Measurements from ENCODE around the gene QRICH2. TPM values are rescaled to one million over a fixed set of nuclear protein-coding genes. Genes with fewer than 3 reads are reported as not detected.

Gene QRICH2
- total RNA-seq, 4 donors from 2014 or later = 1.2 to 1.8 (median 1.6) TPM

Small RNA genes within 50 kb of the gene (small RNA-seq; reads per million reads assigned to genes)
- gene RF00019 = not detected
- gene RNU6-24P = not detected

Other genes with a start within 250 kb of the QRICH2 start
- gene SRP68, start 235.8 kb downstream of the QRICH2 start, total RNA-seq = 10 to 100 TPM; 42.3 to 62.0 (median 49.6) TPM
- gene GALR2, start 233.5 kb downstream of the QRICH2 start, total RNA-seq = under 1 TPM in 1 of 4 donors, not detected in 3; 0.50 TPM
- not detected for gene ZACN, start 229.1 kb downstream of the QRICH2 start, total RNA-seq
- gene EXOC7, start 204.5 kb downstream of the QRICH2 start, total RNA-seq = 10 to 100 TPM; 69.3 to 93.9 (median 74.1) TPM
- gene FOXJ1, start 167.0 kb downstream of the QRICH2 start, total RNA-seq = under 1 TPM in 1 of 4 donors, not detected in 3; 0.46 TPM
- gene RNF157, start 67.8 kb downstream of the QRICH2 start, total RNA-seq = 10 to 100 TPM in 3 of 4 donors, 1 to 10 TPM in 1; 8.4 to 23.5 (median 17.4) TPM
- 10 to 100 TPM in 2 of 4 donors, 1 to 10 TPM in 2; 7.0 to 25.9 (median 13.7) TPM for gene UBALD2, start 42.9 kb downstream of the QRICH2 start, total RNA-seq
- 10 to 100 TPM; 31.3 to 80.4 (median 53.7) TPM for gene PRPSAP1, start 45.6 kb upstream of the QRICH2 start, total RNA-seq
- gene SPHK1, start 76.3 kb upstream of the QRICH2 start, total RNA-seq = 100 to 1,000 TPM in 1 of 4 donors, 10 to 100 TPM in 2, 1 to 10 TPM in 1; 8.7 to 107 (median 17.5) TPM
- gene UBE2O, start 144.9 kb upstream of the QRICH2 start, total RNA-seq = 10 to 100 TPM; 12.5 to 27.5 (median 20.0) TPM
- gene AANAT, start 159.3 kb upstream of the QRICH2 start, total RNA-seq = not detected
- gene RHBDF2, start 193.1 kb upstream of the QRICH2 start, total RNA-seq = 10 to 100 TPM; 29.9 to 77.9 (median 56.7) TPM
- gene CYGB, start 229.4 kb upstream of the QRICH2 start, total RNA-seq = 10 to 100 TPM; 18.9 to 46.2 (median 35.2) TPM
- gene PRCD, start 231.8 kb upstream of the QRICH2 start, total RNA-seq = 10 to 100 TPM in 1 of 4 donors, 1 to 10 TPM in 3; 2.3 to 20.0 (median 3.5) TPM

Data from omental fat pad (tissue), 4 donors.